ENCODE measurements around the gene DNMT1.

The DNMT1 gene

DNA sequence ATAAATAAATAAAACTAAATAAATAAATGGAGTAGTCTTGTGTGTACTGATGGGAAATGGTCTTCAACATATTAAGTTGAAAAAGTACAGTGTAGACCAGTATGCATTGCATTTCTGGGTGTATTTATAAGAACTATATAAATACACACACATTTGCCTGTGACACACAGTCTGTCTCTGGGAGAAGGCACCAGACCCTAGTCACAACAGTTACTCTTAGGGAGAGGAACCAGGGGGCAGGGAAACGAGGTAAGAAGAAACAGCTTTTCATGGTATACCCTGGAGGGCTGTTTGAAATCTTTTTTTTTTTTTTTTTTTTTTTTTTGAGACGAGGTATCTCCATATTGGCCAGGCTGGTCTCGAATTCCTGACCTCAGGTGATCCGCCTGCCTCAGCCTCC, 39.2 kb upstream of the DNMT1 start:
- H3K27ac ChIP-seq, result no peak overlapping the region
- TF ChIP-seq CTCF (conservative IDR thresholded peaks at IDR 0.05; ENCODE audit: low read depth), result no peak
- POLR2A ChIA-PET (ENCODE audit: low non-redundant PET), result interaction anchor here (0.6 kb wide), 1 partner anchor 77 kb away, joined by 3 read pairs; no protein-coding TSS in a partner anchor
- DNase-seq (ENCODE audit: low spot score), result no peak
- CTCF ChIA-PET, result interaction anchor here (0.6 kb wide), 1 partner anchor 182 kb away, joined by 4 read pairs; no protein-coding TSS in a partner anchor

GRCh38 chr19:10231612-10232228, 37.0 kb upstream of the DNMT1 start:
- CTCF ChIA-PET, result no interaction called here
- no peak for DNase-seq (ENCODE audit: low spot score)
- peak overlapping the region; percentile 58 for H3K27ac ChIP-seq
- POLR2A ChIA-PET (ENCODE audit: low non-redundant PET), result no interaction called here
- no peak for TF ChIP-seq CTCF (conservative IDR thresholded peaks at IDR 0.05; ENCODE audit: low read depth)

- no peak for TF ChIP-seq CTCF (conservative IDR thresholded peaks at IDR 0.05; ENCODE audit: low read depth)
- peak; percentile 67 for DNase-seq (ENCODE audit: low spot score)
- ChIA-PET POLR2A (ENCODE audit: low non-redundant PET) (no interaction called here), CTCF (interaction anchor here (0.6 kb wide), 1 partner anchor 29 kb away, joined by 3 read pairs; no protein-coding TSS in a partner anchor)
- H3K27ac ChIP-seq, result peak within 1 kb of the TSS; percentile 58
Observed at GRCh38 chr19:10230861-10231611, 36.3 kb upstream of the DNMT1 start, which contains the start of gene S1PR2. Gene S1PR2 (minus strand): TSS chr19:10231331. CDS start chr19:10224905, 6,426 bp downstream.

- ChIA-PET POLR2A (ENCODE audit: low non-redundant PET) (no interaction called here), CTCF (interaction anchor here (0.6 to 2.8 kb wide), 2 partner anchors 20 to 30 kb away, joined by 3 to 12 read pairs; no protein-coding TSS in a partner anchor)
- no peak for TF ChIP-seq CTCF (conservative IDR thresholded peaks at IDR 0.05; ENCODE audit: low read depth)
- DNase-seq (ENCODE audit: low spot score), result no peak
- H3K27ac ChIP-seq, result peak overlapping the region; percentile 58
Observed at GRCh38 chr19:10230173-10230860, 35.6 kb upstream of the DNMT1 start.

GRCh38 chr19:10228920-10229319, 34.2 kb upstream of the DNMT1 start:
- POLR2A ChIA-PET (ENCODE audit: low non-redundant PET), result interaction anchor here (0.6 kb wide), 1 partner anchor 51 kb away, joined by 3 read pairs; no protein-coding TSS in a partner anchor
- TF ChIP-seq CTCF (conservative IDR thresholded peaks at IDR 0.05; ENCODE audit: low read depth), result peak; percentile 43

GRCh38 chr19:10228393-10228792, 33.6 kb upstream of the DNMT1 start:
- no peak for DNase-seq (ENCODE audit: low spot score)
- ChIA-PET CTCF (interaction anchor here (0.6 to 2.8 kb wide), 5 partner anchors 8 to 1839 kb away, joined by 3 to 12 read pairs (median 4); no protein-coding TSS in a partner anchor), POLR2A (ENCODE audit: low non-redundant PET) (no interaction called here)
- H3K27ac ChIP-seq, result no peak overlapping the region
- no peak for TF ChIP-seq CTCF (conservative IDR thresholded peaks at IDR 0.05; ENCODE audit: low read depth)

More at GRCh38 chr19:10228920-10229319, 34.2 kb upstream of the DNMT1 start:
- DNase-seq (ENCODE audit: low spot score), result peak; percentile 35
- CTCF ChIA-PET, result interaction anchor here (0.6 to 2.8 kb wide), 4 partner anchors 9 to 1839 kb away, joined by 3 to 12 read pairs (median 5); partner anchors contain the start of gene DNMT1
- no peak overlapping the region for H3K27ac ChIP-seq

Data from RWPE1 (cell line).